ENCODE results near the gene POLR1G. TPM values are rescaled to one million over a fixed set of nuclear protein-coding genes. Genes with fewer than 3 reads are reported as not detected.

POLR1G gene
- polyA plus RNA-seq, 10 donors: 3.0 to 6.2 (median 4.3) TPM

- DNase-seq: peak; percentile 86 to 98 (median 94)
Measured at GRCh38 chr19:45444318-45445041, 38.0 kb downstream of the POLR1G start.

- no peak for DNase-seq
Measured at GRCh38 chr19:45445139-45445538, 38.7 kb downstream of the POLR1G start.

- no peak for DNase-seq
Measured at GRCh38 chr19:45446295-45446694, 39.9 kb downstream of the POLR1G start.

GRCh38 chr19:45446944-45447343, 40.5 kb downstream of the POLR1G start:
- peak in 2 of 3 donors; percentile 36 to 69 for DNase-seq

GRCh38 chr19:45448425-45448756, 41.9 kb downstream of the POLR1G start:
- DNase-seq: no peak

GRCh38 chr19:45448887-45449299, 42.4 kb downstream of the POLR1G start:
- DNase-seq: no peak

GRCh38 chr19:45450012-45450333, 43.5 kb downstream of the POLR1G start:
- DNase-seq: no peak

GRCh38 chr19:45451131-45451849, 44.8 kb downstream of the POLR1G start:
- DNase-seq: peak in 2 of 3 donors; percentile 71 to 88

GRCh38 chr19:45451850-45452387, 45.5 kb downstream of the POLR1G start:
- DNase-seq: no peak

GRCh38 chr19:45455707-45456499, 49.5 kb downstream of the POLR1G start:
- DNase-seq: peak; percentile 94 to 97 (median 95)

GRCh38 chr19:45456500-45456815, 50.0 kb downstream of the POLR1G start:
- no peak for DNase-seq

GRCh38 chr19:45457776-45458175, 51.3 kb downstream of the POLR1G start:
- DNase-seq: no peak

Other genes starting within 250 kb of the POLR1G start
- under 1 TPM; 0.07 to 0.74 (median 0.18) TPM for gene NKPD1, start 245.7 kb upstream of the POLR1G start, polyA plus RNA-seq (ENCODE audit: insufficient read length in 10 of 10)
- gene TRAPPC6A, start 228.4 kb upstream of the POLR1G start, polyA plus RNA-seq (ENCODE audit: insufficient read length in 10 of 10): 10 to 100 TPM; 15.3 to 28.5 (median 19.5) TPM
- 1 to 10 TPM; 5.9 to 9.0 (median 7.7) TPM for gene BLOC1S3, start 227.9 kb upstream of the POLR1G start, polyA plus RNA-seq (ENCODE audit: insufficient read length in 10 of 10)
- 1 to 10 TPM in 7 of 10 donors, under 1 TPM in 3; 0.71 to 2.6 (median 1.2) TPM for gene EXOC3L2, start 161.2 kb upstream of the POLR1G start, polyA plus RNA-seq (ENCODE audit: insufficient read length in 10 of 10)
- 10 to 100 TPM; 20.2 to 35.0 (median 28.6) TPM for gene MARK4, start 155.4 kb upstream of the POLR1G start, polyA plus RNA-seq (ENCODE audit: insufficient read length in 10 of 10)
- 1,000 to 10,000 TPM; 1,344 to 3,569 (median 3,092) TPM for gene CKM, start 83.8 kb upstream of the POLR1G start, polyA plus RNA-seq (ENCODE audit: insufficient read length in 10 of 10)
- 1 to 10 TPM in 2 of 10 donors, under 1 TPM in 6, not detected in 2; 0.16 to 8.9 (median 0.24) TPM for gene KLC3, start 65.9 kb upstream of the POLR1G start, polyA plus RNA-seq (ENCODE audit: insufficient read length in 10 of 10)
- gene ERCC2, start 36.1 kb upstream of the POLR1G start, polyA plus RNA-seq (ENCODE audit: insufficient read length in 10 of 10): 10 to 100 TPM; 12.0 to 18.1 (median 15.9) TPM
- 10 to 100 TPM in 2 of 10 donors, 1 to 10 TPM in 8; 2.5 to 12.8 (median 3.9) TPM for gene PPP1R13L, start 1.6 kb upstream of the POLR1G start, polyA plus RNA-seq (ENCODE audit: insufficient read length in 10 of 10)
- 100 to 1,000 TPM in 1 of 10 donors, 10 to 100 TPM in 9; 81.8 to 106 (median 91.7) TPM for gene ERCC1, start 17.3 kb downstream of the POLR1G start, polyA plus RNA-seq (ENCODE audit: insufficient read length in 10 of 10)
- gene FOSB, start 61.4 kb downstream of the POLR1G start, polyA plus RNA-seq (ENCODE audit: insufficient read length in 10 of 10): 100 to 1,000 TPM in 3 of 10 donors, 10 to 100 TPM in 7; 12.7 to 590 (median 84.2) TPM
- gene RTN2, start 90.4 kb downstream of the POLR1G start, polyA plus RNA-seq (ENCODE audit: insufficient read length in 10 of 10): 100 to 1,000 TPM in 9 of 10 donors, 10 to 100 TPM in 1; 74.9 to 142 (median 129) TPM
- 1 to 10 TPM in 3 of 10 donors, under 1 TPM in 7; 0.66 to 2.4 (median 0.77) TPM for gene PPM1N, start 91.8 kb downstream of the POLR1G start, polyA plus RNA-seq (ENCODE audit: insufficient read length in 10 of 10)
- gene VASP, start 100.8 kb downstream of the POLR1G start, polyA plus RNA-seq (ENCODE audit: insufficient read length in 10 of 10): 10 to 100 TPM; 45.7 to 65.7 (median 55.6) TPM
- gene OPA3, start 178.2 kb downstream of the POLR1G start, polyA plus RNA-seq (ENCODE audit: insufficient read length in 10 of 10): 1 to 10 TPM; 5.6 to 7.8 (median 6.3) TPM
- gene GPR4, start 195.6 kb downstream of the POLR1G start, polyA plus RNA-seq (ENCODE audit: insufficient read length in 10 of 10): 1 to 10 TPM; 1.4 to 3.6 (median 2.6) TPM
- gene EML2, start 232.8 kb downstream of the POLR1G start, polyA plus RNA-seq (ENCODE audit: insufficient read length in 10 of 10): 10 to 100 TPM in 5 of 10 donors, 1 to 10 TPM in 5; 8.2 to 18.0 (median 10.1) TPM